OCI-M2 (cell line): ENCODE results near the gene LMX1A.

ENCODE experiments used
- DNase-seq: peaks from one replicate; lab custom pipeline; 2025; ENCODE audit not compliant: unreplicated experiment; lab: John Stamatoyannopoulos, UW

LMX1A gene

DNA sequence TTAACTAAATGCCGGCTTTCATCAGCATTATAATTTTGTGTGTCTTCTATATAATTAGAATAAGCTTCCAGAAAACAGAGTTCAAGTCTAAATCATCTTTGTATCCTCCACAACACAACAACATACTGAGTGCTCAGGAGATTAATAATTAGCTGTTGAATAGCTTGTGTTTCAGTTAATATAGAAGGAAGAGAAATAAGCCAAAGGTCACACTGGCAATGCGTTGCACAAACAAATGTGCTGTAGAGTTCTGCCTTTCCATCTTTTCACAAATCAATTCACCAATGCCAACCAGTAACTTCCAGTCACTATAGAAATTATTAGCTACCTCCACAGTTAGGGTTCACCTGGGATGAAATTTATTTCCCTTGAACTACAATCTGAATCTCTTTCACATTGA lies 132.0 kb downstream of the LMX1A start:
- DNase-seq = no peak

DNA sequence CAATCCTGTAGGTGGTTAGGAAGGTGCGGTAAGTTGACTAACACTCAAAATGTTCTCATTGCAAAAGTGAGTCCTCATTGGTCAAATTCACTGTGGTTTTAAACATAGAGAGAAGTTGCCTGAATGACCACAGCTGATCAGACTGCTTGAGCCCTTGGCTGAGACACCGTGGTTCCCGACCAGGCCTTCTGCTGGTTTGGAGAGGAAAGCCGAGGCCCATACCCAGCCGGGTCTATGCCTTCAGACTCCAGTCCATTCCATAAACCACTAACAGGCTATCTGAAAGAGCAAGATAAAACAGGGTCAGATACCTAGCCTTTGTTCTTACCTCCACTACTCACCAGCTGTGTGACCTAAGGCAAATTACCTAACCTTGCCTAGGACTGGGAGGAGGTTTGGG lies 133.9 kb downstream of the LMX1A start:
- DNase-seq = no peak

GRCh38 chr1:165218731-165219130 lies 137.8 kb downstream of the LMX1A start:
- DNase-seq = no peak

- DNase-seq = no peak
Observed at GRCh38 chr1:165217958-165218357, 138.6 kb downstream of the LMX1A start.

GRCh38 chr1:165216254-165216653 lies 140.3 kb downstream of the LMX1A start:
- DNase-seq = no peak

GRCh38 chr1:165215676-165216075 lies 140.8 kb downstream of the LMX1A start:
- no peak for DNase-seq

GRCh38 chr1:165212229-165212628 lies 144.3 kb downstream of the LMX1A start:
- DNase-seq = no peak

DNA sequence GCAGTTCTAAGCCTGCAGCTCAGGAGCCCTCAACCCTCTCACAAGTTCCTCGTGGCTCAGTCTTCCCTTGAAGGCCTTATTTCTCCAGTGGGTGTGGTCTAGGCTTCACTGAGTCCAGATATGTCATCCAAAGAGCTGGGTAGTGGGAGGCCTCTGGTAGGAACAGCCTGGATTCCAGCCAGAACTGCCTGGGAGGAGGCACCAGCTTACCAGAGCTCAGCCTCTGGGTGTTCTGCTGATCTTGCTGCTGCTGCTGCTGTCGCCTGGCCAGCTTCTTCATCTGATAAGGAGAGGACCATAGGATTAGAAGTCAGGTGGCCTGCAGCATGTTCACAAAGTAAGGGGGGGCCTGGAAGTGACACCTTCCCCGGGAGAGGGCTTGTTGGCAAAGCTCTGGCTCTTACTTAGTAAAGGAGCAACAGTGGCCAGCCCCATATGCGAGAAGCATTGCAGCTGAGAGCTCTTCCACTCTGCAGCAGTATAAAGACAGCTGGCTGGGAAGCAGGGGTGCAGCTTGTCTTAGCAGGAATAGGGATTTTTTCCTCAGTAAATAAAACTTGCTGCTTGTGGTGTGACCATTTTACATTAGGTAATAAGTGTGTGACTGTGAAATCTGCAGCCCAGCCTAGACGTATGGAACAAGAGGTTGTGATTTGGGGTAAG lies 148.5 kb downstream of the LMX1A start:
- DNase-seq = no peak

- no peak for DNase-seq
Observed at GRCh38 chr1:165205145-165205544, 151.4 kb downstream of the LMX1A start.

DNA sequence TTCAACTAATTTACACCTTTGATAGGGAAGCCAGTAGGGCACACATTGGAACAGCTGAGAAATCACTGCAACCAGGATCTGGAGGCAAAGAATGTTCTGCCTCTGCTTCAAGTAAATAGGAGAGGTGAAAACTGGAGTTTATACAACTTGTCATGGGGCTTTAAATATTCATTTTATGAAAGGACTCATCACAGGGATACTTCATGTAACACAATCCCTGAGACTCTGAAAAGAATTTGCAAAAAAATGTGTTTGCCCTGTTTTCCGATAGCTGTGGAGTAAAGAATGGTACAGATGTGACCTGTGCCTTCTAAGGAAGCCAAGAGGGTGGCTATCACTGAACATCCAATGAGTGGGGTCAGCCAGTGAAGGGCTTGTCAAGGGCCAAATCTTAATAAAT lies 152.0 kb downstream of the LMX1A start:
- no peak for DNase-seq

GRCh38 chr1:165191087-165191486 lies 165.4 kb downstream of the LMX1A start:
- DNase-seq = no peak

GRCh38 chr1:165189913-165190312 lies 166.6 kb downstream of the LMX1A start:
- DNase-seq = no peak

DNA sequence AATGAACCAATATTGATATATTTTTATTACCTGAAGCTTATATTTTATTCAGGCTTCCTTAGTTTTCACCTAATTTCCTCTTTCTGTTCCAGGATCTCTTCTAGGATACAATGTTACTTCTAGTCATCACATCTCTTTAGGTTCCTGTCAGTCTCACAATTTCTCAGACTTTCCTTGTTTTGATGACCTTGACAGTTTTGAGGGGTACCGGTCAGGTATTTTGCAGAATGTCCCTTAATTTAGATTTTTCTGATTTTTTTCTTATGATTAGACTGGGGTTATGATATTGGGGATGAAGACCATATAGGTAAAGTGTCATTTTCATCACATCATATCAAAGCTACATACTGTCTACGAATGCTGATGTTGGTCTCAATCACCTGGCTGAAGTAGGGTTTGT lies 167.5 kb downstream of the LMX1A start:
- no peak for DNase-seq

- no peak for DNase-seq
Observed at GRCh38 chr1:165187031-165188009, 169.2 kb downstream of the LMX1A start.

GRCh38 chr1:165185161-165185889 lies 171.2 kb downstream of the LMX1A start:
- DNase-seq = no peak

DNA sequence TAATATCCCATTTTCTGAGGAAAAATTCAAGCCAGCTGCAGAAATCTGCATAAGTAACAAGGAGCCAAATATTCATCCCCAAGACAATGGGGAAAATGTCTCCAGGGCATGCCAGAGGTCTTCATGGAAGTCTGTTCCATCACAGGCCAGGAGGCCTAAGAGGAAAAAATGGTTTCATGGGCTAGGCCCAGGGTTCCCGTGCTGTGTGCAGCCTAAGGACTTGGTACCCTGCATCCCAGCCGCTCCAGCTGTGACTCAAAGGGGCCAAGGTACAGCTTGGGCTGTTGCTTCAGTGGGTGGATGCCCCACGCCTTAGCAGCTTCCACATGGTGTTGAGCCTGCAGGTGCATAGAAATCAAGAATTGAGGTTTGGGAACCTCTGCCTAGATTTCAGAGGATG lies 173.5 kb downstream of the LMX1A start:
- no peak for DNase-seq

- DNase-seq = no peak
Observed at GRCh38 chr1:165179306-165179705, 177.2 kb downstream of the LMX1A start.

GRCh38 chr1:165174491-165174890 lies 182.0 kb downstream of the LMX1A start:
- no peak for DNase-seq

GRCh38 chr1:165173818-165174217 lies 182.7 kb downstream of the LMX1A start:
- no peak for DNase-seq

DNA sequence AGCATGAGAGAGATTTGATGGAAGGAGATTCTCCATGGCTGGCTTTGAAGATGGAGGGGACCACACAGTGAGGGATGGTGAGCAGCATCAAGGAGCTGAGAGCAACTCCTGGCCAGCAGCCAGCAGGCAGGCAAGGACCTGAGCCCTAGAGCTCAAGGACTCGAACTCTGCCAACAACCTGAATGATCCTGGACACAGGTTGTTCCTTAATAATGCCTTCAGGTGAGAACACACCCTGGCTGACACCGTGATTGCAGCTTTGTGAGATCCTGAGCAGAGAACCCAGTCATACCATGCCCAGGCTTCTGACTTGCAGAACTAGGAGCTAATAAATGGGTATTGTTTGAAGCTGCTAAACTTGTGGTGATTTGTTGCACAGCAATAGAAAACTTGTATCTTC lies 183.1 kb downstream of the LMX1A start:
- no peak for DNase-seq

DNA sequence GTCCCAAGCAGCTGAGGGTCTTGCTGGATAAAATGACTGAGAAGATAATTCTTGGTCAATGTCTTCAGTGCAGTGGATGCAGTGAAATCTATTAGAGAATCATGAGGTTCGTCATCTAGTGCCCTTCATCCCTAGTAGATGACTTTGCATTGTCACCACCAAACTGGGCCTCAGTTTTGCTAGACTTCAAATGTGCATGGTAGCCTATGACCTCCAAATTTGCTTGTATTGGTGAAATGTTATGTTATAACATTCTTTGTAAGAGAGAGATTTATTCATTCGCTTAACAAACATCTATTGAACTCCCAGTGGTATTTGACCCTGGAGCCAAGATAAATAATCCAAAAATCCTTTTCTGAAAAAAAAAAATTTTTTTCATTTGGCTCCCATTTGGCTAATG lies 183.8 kb downstream of the LMX1A start:
- no peak for DNase-seq

GRCh38 chr1:165169729-165170128 lies 186.8 kb downstream of the LMX1A start:
- DNase-seq = no peak
